ENCODE results near the gene NEDD8.

GRCh38 chr14:24213866-24214662, 18.1 kb downstream of the NEDD8 start:
- TF ChIP-seq CTCF (IDR thresholded peaks at IDR 0.05) (no peak), POLR2AphosphoS5 (IDR thresholded peaks at IDR 0.05) (no peak)

All from transverse colon (tissue), 4 donors.